ENCODE measurements around the gene NDUFC2.
A peak's percentile ranks its signal among the peaks of the same experiment; 100 is the strongest.
"Not testable (repeated sequence)": the region's sequence is repeated elsewhere in the genome, so short reads cannot be mapped to it uniquely, and the experiment has no call there.

The NDUFC2 gene

GRCh38 chr11:78079232-78080083 lies at the start of gene NDUFC2:
NDUFC2 (minus strand) TSS chr11:78079862; CDS start chr11:78079744, 118 bp downstream.
- peak; percentile 75 for DNase-seq

GRCh38 chr11:78127403-78127802 lies 47.7 kb upstream of the NDUFC2 start:
- DNase-seq, result no peak

- no peak for DNase-seq
Measured at GRCh38 chr11:78112582-78113275, 33.1 kb upstream of the NDUFC2 start.

GRCh38 chr11:78111298-78111697 lies 31.6 kb upstream of the NDUFC2 start:
- DNase-seq, result no peak

GRCh38 chr11:78110830-78111229 lies 31.2 kb upstream of the NDUFC2 start:
- no peak for DNase-seq

- no peak for DNase-seq
Measured at GRCh38 chr11:78110351-78110750, 30.7 kb upstream of the NDUFC2 start.

GRCh38 chr11:78109081-78110015 lies 29.7 kb upstream of the NDUFC2 start:
- DNase-seq, result no peak

GRCh38 chr11:78100676-78101472 lies 21.2 kb upstream of the NDUFC2 start:
- no peak for DNase-seq

- no peak for DNase-seq
Measured at GRCh38 chr11:78100261-78100660, 20.6 kb upstream of the NDUFC2 start.

- no peak for DNase-seq
Measured at GRCh38 chr11:78099666-78100065, 20.0 kb upstream of the NDUFC2 start.

GRCh38 chr11:78097666-78098385 lies 18.2 kb upstream of the NDUFC2 start:
- no peak for DNase-seq

GRCh38 chr11:78094250-78094649 lies 14.6 kb upstream of the NDUFC2 start:
- no peak for DNase-seq

GRCh38 chr11:78086521-78087074 lies 6.9 kb upstream of the NDUFC2 start:
- not testable (repeated sequence) for DNase-seq

GRCh38 chr11:78085972-78086371 lies 6.3 kb upstream of the NDUFC2 start:
- DNase-seq, result no peak

- DNase-seq, result not testable (repeated sequence)
Measured at GRCh38 chr11:78084506-78084905, 4.8 kb upstream of the NDUFC2 start.

GRCh38 chr11:78083021-78083420 lies 3.4 kb upstream of the NDUFC2 start:
- DNase-seq, result no peak

GRCh38 chr11:78082146-78082545 lies 2.5 kb upstream of the NDUFC2 start:
- no peak for DNase-seq

GRCh38 chr11:78081583-78081982 lies 1.9 kb upstream of the NDUFC2 start:
- DNase-seq, result no peak

- DNase-seq, result no peak
Measured at GRCh38 chr11:78080818-78081495, 1.3 kb upstream of the NDUFC2 start.

- DNase-seq, result no peak
Measured at GRCh38 chr11:78080084-78080817, 589 bp upstream of the NDUFC2 start.
